ENCODE results near the gene SSNA1. TPM values are rescaled to one million over a fixed set of nuclear protein-coding genes. Genes with fewer than 3 reads are reported as not detected.

Gene SSNA1
- total RNA-seq, 1 experiment from 2014 or later, result 62.3 TPM

- H3K27me3 Mint-ChIP-seq (ENCODE audit: insufficient read depth, unreplicated experiment), result peaks cover 6% of the 10 kb centered on the region
- no peak overlapping the region for H3K4me3 Mint-ChIP-seq (ENCODE audit: unreplicated experiment)
- no TSS peak for BruUV-seq (replicated peaks)
- Histone ChIP-seq H3K9me3 (no peaks in the 10 kb centered on the region), H3K27me3 (replicated peaks; ENCODE audit: control insufficient read depth, insufficient read depth, low read length) (no peaks in the 10 kb centered on the region), H3K4me3 (ENCODE audit: low read depth, low read length) (no peak overlapping the region), H3K4me1 (peaks cover 10% of the 10 kb centered on the region; the same call in 1 of the 2 replicates), H3K36me3 (ENCODE audit: control insufficient read depth, insufficient read depth, low read length) (no peaks in the 10 kb centered on the region)
- ChIA-PET CTCF (interaction anchor here (0.7 kb wide), 1 partner anchor 42 kb away, joined by 3 read pairs; no protein-coding TSS in a partner anchor), POLR2A (interaction anchor here (0.5 kb wide), 1 partner anchor 10 kb away, joined by 5 read pairs; no protein-coding TSS in a partner anchor)
- H3K4me1 Mint-ChIP-seq (ENCODE audit: low read depth, unreplicated experiment), result no peaks in the 10 kb centered on the region
- H3K36me3 Mint-ChIP-seq (ENCODE audit: insufficient read depth, unreplicated experiment), result peaks cover under 1% of the 10 kb centered on the region
- no peak for TF ChIP-seq CTCF (IDR thresholded peaks at IDR 0.05; ENCODE audit: insufficient read depth in 1 of 2, low read depth in 1 of 2, low read length in 1 of 2, severe bottlenecking in 1 of 2, unreplicated experiment in 1 of 2)
- intact Hi-C loops (cut with micrococcal nuclease; ENCODE audit: unreplicated experiment), result loop anchor here (5.0 kb wide), 1 partner anchor 499 kb away; no protein-coding TSS in a partner anchor
- H3K27ac Mint-ChIP-seq (ENCODE audit: unreplicated experiment), result no peak overlapping the region
- no peak for DNase-seq
- no peaks in the 10 kb centered on the region for H3K9me3 Mint-ChIP-seq (ENCODE audit: unreplicated experiment)
Measured at GRCh38 chr9:137141050-137141810, 47.2 kb upstream of the SSNA1 start.

GRCh38 chr9:137141976-137142936, 46.2 kb upstream of the SSNA1 start:
- Histone ChIP-seq H3K4me3 (ENCODE audit: low read depth, low read length) (no peak overlapping the region), H3K4me1 (peaks cover 10% of the 10 kb centered on the region; the same call in 1 of the 2 replicates), H3K27me3 (replicated peaks; ENCODE audit: control insufficient read depth, insufficient read depth, low read length) (no peaks in the 10 kb centered on the region), H3K9me3 (no peaks in the 10 kb centered on the region), H3K36me3 (ENCODE audit: control insufficient read depth, insufficient read depth, low read length) (no peaks in the 10 kb centered on the region)
- H3K4me1 Mint-ChIP-seq (ENCODE audit: low read depth, unreplicated experiment), result no peaks in the 10 kb centered on the region
- peaks cover 13% of the 10 kb centered on the region for H3K27me3 Mint-ChIP-seq (ENCODE audit: insufficient read depth, unreplicated experiment)
- no peak overlapping the region for H3K4me3 Mint-ChIP-seq (ENCODE audit: unreplicated experiment)
- DNase-seq, result no peak
- CTCF ChIA-PET, result no interaction called here
- POLR2A ChIA-PET, result no interaction called here
- BruUV-seq (replicated peaks), result no TSS peak
- H3K9me3 Mint-ChIP-seq (ENCODE audit: unreplicated experiment), result no peaks in the 10 kb centered on the region
- no peak for TF ChIP-seq CTCF (IDR thresholded peaks at IDR 0.05; ENCODE audit: insufficient read depth in 1 of 2, low read depth in 1 of 2, low read length in 1 of 2, severe bottlenecking in 1 of 2, unreplicated experiment in 1 of 2)
- H3K27ac Mint-ChIP-seq (ENCODE audit: unreplicated experiment), result no peak overlapping the region
- intact Hi-C loops (cut with micrococcal nuclease; ENCODE audit: unreplicated experiment), result loop anchor here (5.0 kb wide), 1 partner anchor 500 kb away; no protein-coding TSS in a partner anchor
- no peaks in the 10 kb centered on the region for H3K36me3 Mint-ChIP-seq (ENCODE audit: insufficient read depth, unreplicated experiment)

GRCh38 chr9:137143459-137143858, 45.0 kb upstream of the SSNA1 start:
- intact Hi-C loops (cut with micrococcal nuclease; ENCODE audit: unreplicated experiment), result loop anchor here (5.0 kb wide), 1 partner anchor 501 kb away; no protein-coding TSS in a partner anchor
- Mint-ChIP-seq H3K4me3 (ENCODE audit: unreplicated experiment) (no peak overlapping the region), H3K9me3 (ENCODE audit: unreplicated experiment) (no peaks in the 10 kb centered on the region), H3K27me3 (ENCODE audit: insufficient read depth, unreplicated experiment) (peaks cover 13% of the 10 kb centered on the region), H3K36me3 (ENCODE audit: insufficient read depth, unreplicated experiment) (no peaks in the 10 kb centered on the region), H3K27ac (ENCODE audit: unreplicated experiment) (no peak overlapping the region), H3K4me1 (ENCODE audit: low read depth, unreplicated experiment) (no peaks in the 10 kb centered on the region)
- Histone ChIP-seq H3K4me1 (peaks cover 5% of the 10 kb centered on the region; the same call in 1 of the 2 replicates), H3K4me3 (ENCODE audit: low read depth, low read length) (no peak overlapping the region), H3K9me3 (no peaks in the 10 kb centered on the region), H3K36me3 (ENCODE audit: control insufficient read depth, insufficient read depth, low read length) (no peaks in the 10 kb centered on the region), H3K27me3 (replicated peaks; ENCODE audit: control insufficient read depth, insufficient read depth, low read length) (no peaks in the 10 kb centered on the region)
- POLR2A ChIA-PET, result no interaction called here
- no peak for DNase-seq
- no peak for TF ChIP-seq CTCF (IDR thresholded peaks at IDR 0.05; ENCODE audit: insufficient read depth in 1 of 2, low read depth in 1 of 2, low read length in 1 of 2, severe bottlenecking in 1 of 2, unreplicated experiment in 1 of 2)
- CTCF ChIA-PET, result no interaction called here
- BruUV-seq (replicated peaks), result no TSS peak

All from Caco-2 (cell line).